ENCODE data around the gene MID1.

MID1 gene

DNA sequence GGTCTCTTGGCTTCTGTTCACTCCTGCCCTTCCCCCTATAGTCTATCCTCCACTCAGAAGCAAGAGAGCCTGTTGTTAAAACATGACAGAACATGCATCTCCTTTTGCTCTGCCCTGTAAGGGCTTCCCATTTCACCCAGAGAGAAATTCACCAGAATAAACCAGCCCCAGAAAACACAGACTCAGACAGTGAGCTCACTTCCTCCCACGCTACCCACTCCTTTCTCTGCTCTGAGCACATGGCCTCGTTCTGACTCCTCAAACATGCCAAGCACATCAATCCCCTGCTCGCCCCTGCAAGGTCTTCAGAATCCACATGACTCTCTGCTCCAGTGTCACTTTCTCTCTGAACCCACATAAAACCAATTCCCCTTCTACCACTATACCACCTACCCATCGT, 50.4 kb downstream of the MID1 start:
- no peak overlapping the region for H3K4me3 ChIP-seq (ENCODE audit: low read length)
- TF ChIP-seq, protein P1, sequence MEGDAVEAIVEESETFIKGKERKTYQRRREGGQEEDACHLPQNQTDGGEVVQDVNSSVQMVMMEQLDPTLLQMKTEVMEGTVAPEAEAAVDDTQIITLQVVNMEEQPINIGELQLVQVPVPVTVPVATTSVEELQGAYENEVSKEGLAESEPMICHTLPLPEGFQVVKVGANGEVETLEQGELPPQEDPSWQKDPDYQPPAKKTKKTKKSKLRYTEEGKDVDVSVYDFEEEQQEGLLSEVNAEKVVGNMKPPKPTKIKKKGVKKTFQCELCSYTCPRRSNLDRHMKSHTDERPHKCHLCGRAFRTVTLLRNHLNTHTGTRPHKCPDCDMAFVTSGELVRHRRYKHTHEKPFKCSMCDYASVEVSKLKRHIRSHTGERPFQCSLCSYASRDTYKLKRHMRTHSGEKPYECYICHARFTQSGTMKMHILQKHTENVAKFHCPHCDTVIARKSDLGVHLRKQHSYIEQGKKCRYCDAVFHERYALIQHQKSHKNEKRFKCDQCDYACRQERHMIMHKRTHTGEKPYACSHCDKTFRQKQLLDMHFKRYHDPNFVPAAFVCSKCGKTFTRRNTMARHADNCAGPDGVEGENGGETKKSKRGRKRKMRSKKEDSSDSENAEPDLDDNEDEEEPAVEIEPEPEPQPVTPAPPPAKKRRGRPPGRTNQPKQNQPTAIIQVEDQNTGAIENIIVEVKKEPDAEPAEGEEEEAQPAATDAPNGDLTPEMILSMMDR (IDR thresholded peaks at IDR 0.05; ENCODE audit: insufficient read depth, low read depth, low read length, missing control alignments), result no peak
- DNase-seq (ENCODE audit: low read depth), result peak; percentile 77

DNA sequence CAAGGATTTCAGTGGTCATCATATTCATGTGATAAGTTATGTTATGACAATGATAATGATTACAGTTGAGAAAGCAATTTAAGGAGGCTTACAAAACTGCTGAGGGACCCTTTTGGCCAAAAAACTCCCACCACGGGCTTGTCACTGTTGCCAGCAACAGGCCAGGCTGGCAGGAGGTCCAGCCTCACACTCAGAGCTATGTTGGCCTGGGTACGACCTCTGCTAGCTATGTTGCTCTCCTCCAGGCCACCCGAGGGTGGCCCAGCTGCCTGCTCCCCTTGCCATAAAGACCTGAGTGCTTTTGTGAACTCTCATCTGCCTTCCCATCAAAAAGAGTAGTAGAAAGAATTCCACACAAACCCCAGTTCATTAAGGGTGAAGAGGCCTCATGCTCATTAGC, 52.0 kb downstream of the MID1 start:
- DNase-seq (ENCODE audit: low read depth), result no peak
- TF ChIP-seq, protein P1 (IDR thresholded peaks at IDR 0.05; ENCODE audit: insufficient read depth, low read depth, low read length, missing control alignments), result no peak
- H3K4me3 ChIP-seq (ENCODE audit: low read length), result no peak overlapping the region

DNA sequence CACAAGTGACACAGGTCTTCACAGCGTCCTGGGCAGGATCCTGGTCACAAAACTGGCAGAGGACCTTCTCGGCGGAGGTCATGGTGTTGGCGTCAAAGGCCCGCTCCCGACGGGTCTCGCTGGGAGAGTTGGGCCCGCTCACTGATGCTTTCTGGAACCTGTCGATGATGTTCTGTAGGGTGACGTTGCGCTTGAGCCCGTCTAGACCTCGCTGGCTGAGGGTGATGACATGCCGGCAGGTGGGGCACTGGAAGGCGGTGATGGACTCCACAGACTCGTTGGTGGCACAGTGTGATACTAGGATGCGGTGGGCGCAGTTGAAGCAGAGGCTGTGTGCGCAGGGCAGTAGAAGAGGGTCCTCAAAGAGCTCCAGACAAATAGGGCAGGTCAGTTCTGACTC, 53.2 kb downstream of the MID1 start:
- H3K4me3 ChIP-seq (ENCODE audit: low read length), result no peak overlapping the region
- TF ChIP-seq, protein P1 (IDR thresholded peaks at IDR 0.05; ENCODE audit: insufficient read depth, low read depth, low read length, missing control alignments), result no peak
- DNase-seq (ENCODE audit: low read depth), result no peak

DNA sequence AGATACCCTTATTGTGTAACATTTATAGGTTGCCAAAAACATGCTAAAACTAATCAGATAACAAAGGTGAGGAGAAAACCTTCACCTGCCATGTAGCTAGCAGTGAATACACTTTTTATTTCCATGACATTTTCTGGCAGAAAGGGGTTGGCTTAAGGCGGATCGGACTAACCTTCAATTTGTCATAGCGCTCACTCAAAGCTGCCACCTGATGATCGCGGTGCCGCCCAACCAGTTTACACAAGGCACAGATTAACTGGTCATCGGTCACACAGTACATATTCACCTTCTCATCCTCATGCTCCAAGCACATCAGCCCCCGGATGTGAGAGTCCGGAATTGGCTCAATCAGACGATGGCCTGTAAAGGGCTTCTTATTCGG, 53.7 kb downstream of the MID1 start:
- TF ChIP-seq, protein P1 (IDR thresholded peaks at IDR 0.05; ENCODE audit: insufficient read depth, low read depth, low read length, missing control alignments), result no peak
- DNase-seq (ENCODE audit: low read depth), result peak; percentile 21
- no peak overlapping the region for H3K4me3 ChIP-seq (ENCODE audit: low read length)

DNA sequence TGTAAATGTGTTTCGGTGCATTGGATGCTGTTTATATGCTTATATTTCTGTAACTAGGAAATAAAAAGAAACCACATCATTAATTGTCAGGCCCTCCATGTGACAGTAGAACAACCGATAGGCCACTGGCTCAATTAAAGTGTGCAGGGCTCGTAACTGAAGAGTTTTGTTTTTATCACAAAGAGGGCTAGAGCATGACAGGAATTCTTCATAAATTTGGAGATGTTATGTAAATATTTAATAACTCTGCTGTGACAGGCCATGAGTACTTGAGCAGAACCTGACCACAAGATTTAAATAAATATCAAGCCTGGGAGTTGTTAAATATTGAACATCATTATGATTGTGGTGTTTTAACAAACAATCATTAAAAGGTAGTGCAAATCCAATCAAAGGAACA, 55.9 kb downstream of the MID1 start:
- DNase-seq (ENCODE audit: low read depth), result no peak
- no peak overlapping the region for H3K4me3 ChIP-seq (ENCODE audit: low read length)
- TF ChIP-seq, protein P1 (IDR thresholded peaks at IDR 0.05; ENCODE audit: insufficient read depth, low read depth, low read length, missing control alignments), result no peak

DNA sequence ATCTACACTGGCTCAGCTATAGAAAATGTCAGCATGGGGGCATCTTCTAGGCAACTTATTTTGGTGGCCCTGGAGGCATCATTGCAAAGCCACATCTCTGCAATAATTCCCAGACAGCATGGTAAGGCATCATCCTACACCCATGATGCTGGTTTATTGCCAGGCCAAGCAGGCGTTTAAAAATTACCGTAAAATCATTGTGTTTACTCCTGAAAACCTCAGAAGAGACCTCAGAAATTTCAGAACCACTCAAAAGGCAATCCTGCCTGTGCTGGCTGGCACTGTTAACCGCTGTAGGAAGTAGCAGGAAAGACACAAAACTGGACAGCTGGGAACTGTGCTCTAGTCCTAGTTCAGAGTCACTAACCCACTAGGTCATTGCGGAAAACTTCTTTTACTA, 63.2 kb downstream of the MID1 start:
- TF ChIP-seq, protein P1 (IDR thresholded peaks at IDR 0.05; ENCODE audit: insufficient read depth, low read depth, low read length, missing control alignments), result no peak
- no peak for DNase-seq (ENCODE audit: low read depth)
- H3K4me3 ChIP-seq (ENCODE audit: low read length), result no peak overlapping the region

DNA sequence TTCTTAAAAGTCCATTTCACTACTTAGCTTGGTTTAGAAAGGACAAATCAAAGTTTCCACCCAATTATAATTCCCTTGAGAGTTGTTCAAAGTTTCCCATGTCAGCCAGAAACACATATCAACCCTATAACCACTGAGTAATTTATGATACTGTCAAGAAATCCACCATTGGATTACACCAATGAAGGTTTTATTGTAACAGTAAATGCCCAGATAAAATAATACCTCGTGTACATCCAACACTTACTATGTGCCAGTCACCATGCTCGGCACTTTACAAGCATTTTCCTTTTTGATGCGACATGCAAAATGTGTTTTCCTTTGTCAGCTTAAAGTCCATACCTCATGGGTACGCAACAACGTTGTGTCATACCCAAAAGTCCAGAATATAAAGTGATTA, 64.0 kb downstream of the MID1 start:
- H3K4me3 ChIP-seq (ENCODE audit: low read length), result no peak overlapping the region
- DNase-seq (ENCODE audit: low read depth), result no peak
- TF ChIP-seq, protein P1 (IDR thresholded peaks at IDR 0.05; ENCODE audit: insufficient read depth, low read depth, low read length, missing control alignments), result no peak

Data from epithelial cell of esophagus (primary cell).